K562 (cell line): ENCODE results near the gene HIPK2.

Source experiments
- CTCF ChIP-seq, 3 experiments: IDR thresholded peaks in 2 of 3; conservative IDR thresholded peaks in 1 of 3; 2 replicates each; pipeline ENCODE4 v1.5.1; 2011 to 2012; ENCODE audit warnings: low read length in 3 of 3, mild to moderate bottlenecking in 3 of 3, control low read depth in 2 of 3, improper control_type of control experiment in 1 of 3, inconsistent platforms in 1 of 3, low read depth in 1 of 3, mixed read lengths in 1 of 3, moderate library complexity in 1 of 3; ENCODE audit not compliant: insufficient read depth in 2 of 3
- ZNF263 ChIP-seq: sonication (generic); formaldehyde crosslinking; IDR thresholded peaks from 2 replicates; pipeline ENCODE4 v1.8.0; 2022; ENCODE audit warnings: mild to moderate bottlenecking, missing genetic modification reagents, borderline replicate concordance

DNA sequence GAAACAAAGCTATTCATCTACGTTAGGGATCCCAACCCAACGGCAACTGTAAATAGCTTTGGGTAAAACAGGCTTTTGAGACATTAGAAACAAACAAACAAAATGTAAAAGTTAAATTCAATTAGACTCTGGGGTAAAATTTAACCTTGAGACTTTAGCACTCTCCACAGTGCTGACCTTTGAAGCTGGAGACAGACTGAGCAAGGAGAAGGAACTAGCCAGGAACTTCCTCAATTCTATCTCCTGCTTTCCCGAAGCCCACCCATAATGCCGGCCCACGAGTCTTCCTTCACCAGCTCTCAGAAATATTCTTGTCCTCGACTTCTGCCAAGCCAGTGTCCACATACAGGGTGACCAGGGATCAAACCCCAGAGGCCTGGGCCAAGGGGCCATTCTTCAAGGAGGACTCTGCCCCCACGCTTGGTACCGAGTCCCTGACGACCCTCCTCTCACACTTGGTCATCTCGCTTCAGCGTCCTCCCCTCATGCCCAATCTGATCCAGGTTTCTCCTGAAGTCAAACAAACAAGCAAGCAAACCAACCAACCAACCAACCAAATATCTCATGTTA is 114.1 kb downstream of the HIPK2 start:
- no peak for TF ChIP-seq ZNF263 (CRISPR knock-in tag)
- no peak for TF ChIP-seq CTCF (IDR thresholded peaks at IDR 0.05 in 2 of 3, conservative IDR thresholded peaks at IDR 0.05 in 1 of 3; ENCODE audit: insufficient read depth in 2 of 3, low read depth in 1 of 3, low read length in 3 of 3)
